GM19438 (cell line): ENCODE data around the gene CEP112.
A peak's percentile ranks its signal among the peaks of the same experiment; 100 is the strongest.

Experiments
- ATAC-seq: cut with Tn5 transposase; IDR thresholded peaks from one replicate; pipeline ENCODE4 v1.9.1; 2021; ENCODE audit warnings: low read depth; ENCODE audit not compliant: unreplicated experiment

The CEP112 gene

DNA sequence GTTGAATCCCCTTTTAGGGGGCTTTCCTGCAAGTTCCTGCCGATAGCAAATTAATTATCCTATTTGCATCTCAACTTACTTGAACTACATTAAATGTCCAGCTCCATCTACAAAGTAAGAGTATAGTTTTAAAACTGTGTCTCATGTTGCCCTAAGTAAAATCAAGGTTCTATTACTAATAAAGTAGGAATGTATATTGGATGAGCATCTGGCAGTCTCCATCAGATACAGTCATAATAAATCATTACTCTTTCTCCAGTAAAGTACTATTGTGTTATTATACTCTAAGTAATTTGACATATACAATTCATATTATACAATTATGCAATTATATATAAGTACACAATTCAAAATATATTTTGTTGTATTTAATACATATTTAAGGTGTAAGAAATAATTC, 249.3 kb downstream of the CEP112 start:
- no peak for ATAC-seq

- no peak for ATAC-seq
These were observed 250.5 kb downstream of the CEP112 start for GRCh38 chr17:65941356-65941899.

GRCh38 chr17:65936013-65936412, 255.9 kb downstream of the CEP112 start:
- no peak for ATAC-seq

- ATAC-seq = no peak
These were observed 258.6 kb downstream of the CEP112 start for GRCh38 chr17:65933290-65933689.

DNA sequence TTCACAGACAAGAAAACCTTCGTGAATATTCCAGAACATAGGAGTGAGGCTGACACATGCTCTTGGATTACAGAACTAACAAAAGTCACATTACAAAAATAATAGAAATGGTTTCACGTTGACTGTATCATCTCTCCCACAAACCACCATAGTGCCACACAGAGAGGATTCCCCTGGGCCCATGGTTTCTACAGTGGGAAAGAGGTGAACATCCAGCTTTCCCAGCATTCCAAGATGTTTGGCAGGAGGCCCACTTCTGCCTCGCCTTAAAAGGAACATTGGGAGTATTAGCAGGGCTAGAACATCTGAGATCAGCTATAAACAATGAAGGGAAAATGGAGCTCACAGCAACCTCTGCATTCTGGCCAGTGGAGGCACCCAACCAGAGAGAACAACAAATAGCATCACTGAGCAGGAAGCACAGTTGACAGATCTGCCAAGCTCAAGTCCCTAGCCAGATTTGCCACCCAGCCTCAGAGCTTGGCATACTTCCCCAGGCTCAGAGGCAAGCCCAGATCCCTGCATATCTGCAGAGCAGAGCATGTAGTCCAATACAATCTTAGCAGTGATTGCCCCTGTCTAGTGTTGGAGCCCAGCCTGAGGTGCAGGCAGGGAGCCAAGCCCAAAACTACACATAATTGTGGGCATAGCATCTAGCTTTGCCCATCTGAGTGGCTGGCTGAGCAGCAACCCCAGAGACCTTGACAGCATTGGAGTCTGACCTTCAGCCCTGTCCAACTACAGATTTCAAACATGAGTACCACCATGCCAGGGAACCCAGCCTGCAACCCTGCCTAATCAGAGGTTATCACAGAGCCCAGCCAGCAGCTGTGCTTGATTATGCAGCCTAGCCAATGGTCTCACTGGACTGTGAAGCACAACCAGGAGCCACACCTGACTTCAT, 260.4 kb downstream of the CEP112 start:
- no peak for ATAC-seq

DNA sequence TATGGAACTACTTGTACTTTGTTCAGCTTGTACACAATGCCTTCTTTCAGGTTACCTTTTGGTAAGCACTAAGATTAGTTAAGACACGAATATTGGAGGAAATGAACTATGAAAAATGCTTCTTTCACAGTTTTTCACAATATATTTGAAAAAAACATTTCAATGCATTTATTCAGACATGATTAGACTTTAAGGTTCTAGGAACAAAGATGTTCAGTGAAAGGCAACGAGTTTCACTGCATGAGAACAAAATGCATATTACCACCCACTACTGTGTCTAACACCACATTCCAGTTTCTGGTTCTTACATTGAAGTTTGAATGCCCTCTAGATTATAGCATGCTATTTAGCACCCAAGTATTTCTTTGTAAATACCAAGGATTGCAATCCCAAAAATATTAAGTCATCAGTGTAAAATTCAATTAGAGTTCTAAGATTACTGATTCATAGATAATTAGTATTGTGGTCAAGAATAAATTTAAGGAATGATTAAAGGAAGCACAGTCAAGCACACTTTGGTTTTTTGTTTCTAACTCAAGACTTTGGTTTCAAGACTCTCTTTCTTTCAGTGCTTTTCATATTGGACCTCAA, 261.7 kb downstream of the CEP112 start:
- no peak for ATAC-seq

DNA sequence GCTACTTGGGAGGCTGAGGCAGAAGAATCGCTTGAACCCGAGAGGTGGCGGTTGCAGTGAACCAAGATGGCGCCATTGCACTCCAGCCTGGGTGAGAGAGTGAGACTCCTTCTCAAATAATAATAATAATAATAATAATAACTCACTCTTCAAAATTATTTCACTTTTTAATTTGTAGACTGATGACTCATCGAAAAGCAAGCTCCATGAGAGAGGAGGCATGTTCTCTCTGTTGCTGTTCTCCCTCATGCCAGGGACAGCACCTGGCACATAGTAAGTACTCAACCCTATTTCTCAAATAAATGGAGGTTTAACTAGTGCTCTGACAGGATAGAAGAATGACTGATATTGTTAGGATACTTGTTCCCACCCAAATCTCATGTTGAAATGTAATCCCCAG, 265.3 kb downstream of the CEP112 start:
- ATAC-seq = no peak

DNA sequence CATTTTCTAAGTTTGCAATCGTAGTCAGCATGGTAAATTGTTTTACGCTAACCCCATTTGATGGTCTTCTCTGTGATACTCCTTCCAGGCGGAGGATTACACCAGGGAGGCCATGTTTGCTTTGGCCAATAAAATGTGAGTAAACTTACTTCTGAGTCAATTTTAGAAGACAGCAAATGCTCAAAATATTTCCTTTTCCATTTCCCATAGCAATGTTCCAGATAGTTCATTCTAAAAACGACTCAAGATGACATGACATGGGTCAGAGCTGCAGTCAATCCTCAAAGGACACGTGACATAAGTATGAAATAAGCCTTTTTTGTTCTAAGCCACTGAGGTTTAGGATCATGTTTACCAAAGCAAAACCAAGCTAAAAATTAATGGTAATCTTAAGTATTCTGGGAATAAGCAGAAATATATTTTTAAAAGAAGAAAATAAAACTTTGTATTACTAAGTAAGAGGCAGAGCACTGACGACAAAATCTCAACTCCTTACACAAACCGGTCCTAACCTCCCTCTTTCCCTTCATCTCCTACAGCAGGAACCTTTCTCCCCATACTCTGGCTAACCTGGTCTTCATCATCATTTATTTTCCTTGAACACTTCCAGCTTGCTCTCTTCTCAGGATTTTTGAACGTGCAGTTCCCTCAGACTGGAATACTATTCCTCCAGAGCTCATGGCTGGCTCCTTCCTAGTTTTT, 266.2 kb downstream of the CEP112 start:
- ATAC-seq = no peak

- ATAC-seq = no peak
These were observed 270.9 kb downstream of the CEP112 start for GRCh38 chr17:65920996-65921395.

- no peak for ATAC-seq
These were observed 273.0 kb downstream of the CEP112 start for GRCh38 chr17:65918916-65919315.

DNA sequence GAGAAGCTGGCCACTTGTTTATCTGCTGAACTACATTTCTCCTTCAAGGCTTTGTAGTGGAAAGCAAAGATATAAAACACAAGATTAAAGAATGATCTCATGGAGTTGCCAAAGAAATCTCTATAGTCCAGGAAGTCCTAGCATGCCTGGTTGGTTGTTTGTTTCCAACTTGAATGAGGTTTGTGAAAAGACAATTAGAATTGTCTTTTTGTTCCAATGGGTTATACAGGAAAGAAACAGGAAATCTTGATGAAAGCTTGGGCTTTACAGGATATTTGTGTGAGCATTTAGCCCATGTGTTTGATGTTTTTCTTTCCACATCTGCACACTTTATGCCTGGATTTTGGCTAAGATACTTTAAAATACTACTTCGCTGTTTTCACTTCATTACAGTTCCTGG, 273.4 kb downstream of the CEP112 start:
- ATAC-seq = no peak

- no peak for ATAC-seq
These were observed 274.4 kb downstream of the CEP112 start for GRCh38 chr17:65917560-65917959.

GRCh38 chr17:65916425-65916824, 275.5 kb downstream of the CEP112 start:
- ATAC-seq = no peak

GRCh38 chr17:65914784-65915342, 277.1 kb downstream of the CEP112 start:
- peak; percentile 98 for ATAC-seq

GRCh38 chr17:65913326-65913850, 278.5 kb downstream of the CEP112 start:
- ATAC-seq = no peak

DNA sequence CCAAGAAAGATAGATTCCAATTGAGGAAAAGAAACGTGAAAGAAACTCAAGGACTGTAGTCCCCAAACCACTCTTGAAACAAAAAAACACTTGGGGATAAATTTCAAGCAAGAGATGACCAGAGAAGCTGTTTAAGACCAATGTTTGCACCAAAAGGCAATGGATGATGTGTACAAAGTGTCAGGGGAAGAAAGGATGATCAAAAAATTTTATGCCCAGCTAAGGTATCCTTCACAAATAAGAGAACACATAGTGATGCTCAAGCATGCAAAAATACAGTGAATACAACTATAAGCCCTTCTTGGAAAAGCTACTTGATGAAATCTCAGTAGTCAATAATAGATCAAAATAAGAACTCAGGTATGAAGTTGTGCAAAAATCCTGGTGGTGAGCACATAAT, 281.1 kb downstream of the CEP112 start:
- ATAC-seq = no peak

DNA sequence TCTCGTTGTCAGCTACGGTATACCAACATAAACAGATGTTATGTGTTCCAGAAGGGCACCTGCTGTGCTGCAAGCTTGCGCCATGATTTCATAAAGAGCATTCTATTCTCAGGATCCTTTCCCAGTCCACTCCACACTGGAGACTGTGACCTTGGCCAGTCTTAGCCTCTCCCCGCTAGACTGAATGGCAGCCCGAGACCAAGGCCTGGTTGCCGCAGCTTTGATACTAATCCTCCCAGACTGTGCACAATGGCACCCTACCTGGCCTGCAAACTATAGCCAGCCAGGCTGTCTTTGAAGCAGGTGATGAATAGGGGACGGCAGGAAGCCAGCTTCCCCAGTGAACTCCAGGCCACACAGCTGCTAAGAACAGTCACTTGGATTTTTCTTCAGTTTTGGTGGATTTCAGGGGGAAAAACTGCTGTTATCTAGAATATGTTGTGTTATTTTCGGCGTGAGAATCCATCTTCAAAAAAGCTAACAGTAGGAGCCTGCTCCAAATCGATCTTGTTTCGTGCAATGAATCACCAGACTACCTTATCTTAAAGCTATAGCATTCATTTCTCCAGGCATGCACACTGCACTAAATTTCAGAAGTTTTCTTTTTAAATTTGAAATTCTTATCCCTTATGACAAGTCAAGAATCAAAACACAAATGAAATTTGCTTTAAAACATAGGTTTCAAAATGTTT, 289.0 kb downstream of the CEP112 start:
- no peak for ATAC-seq

DNA sequence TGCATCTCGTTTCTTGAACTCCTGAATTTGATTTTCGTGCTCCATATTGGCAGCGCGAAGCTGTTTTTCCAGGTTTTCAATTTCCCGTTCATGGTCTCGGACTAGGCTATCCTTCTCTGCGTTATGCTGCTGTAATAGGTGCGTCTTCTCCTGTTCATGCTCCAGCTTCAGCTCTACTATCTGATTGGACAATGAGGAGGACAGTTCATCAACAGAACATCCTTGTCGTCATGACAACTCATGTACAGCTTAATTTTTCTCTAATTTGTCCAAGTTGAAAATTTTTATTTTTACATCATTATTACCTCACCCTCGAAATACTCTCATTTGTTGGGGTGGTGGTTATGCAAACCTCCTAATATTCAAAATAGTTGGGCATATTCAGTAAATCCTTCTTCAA, 289.8 kb downstream of the CEP112 start:
- ATAC-seq = no peak

DNA sequence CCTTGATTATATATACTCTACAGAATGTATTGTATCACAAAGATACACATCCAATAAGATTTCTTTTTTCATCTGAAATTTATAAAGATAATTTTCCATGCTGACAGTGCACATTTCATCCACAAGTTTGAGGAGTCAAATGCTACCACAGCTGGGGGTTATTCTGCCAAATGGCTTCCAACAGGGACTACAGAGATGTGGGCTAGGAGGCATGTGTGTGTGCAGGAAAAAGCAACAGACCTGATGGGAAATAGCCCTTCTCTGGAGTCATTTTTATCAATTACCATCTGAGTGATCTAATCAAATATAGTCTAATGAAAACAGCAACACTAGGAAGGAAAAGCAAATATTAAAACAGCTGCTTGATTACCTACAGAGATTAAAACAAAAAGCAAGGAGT, 290.5 kb downstream of the CEP112 start:
- ATAC-seq = no peak

DNA sequence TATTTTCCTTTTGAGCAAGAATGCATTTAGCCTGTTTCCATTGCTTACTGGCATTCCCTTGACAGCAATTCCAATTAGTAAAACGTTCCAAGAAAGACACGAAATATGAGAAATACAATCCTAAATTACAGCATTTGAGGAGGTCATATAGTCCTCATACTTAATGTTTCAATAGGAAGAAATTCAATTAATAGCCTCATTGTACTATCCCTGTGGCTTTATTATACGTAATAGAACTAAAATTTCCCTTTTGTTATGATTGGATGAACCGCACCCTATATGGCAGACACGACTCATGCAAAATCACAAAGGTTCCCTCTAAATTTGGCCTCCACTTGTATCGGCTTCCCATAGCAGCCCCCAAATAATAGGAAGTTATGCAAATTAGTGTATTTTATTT, 291.7 kb downstream of the CEP112 start:
- ATAC-seq = no peak
